Amniotic epithelial cell (primary cell): Measurements from ENCODE around the gene MSANTD7.
"Not testable (repeated sequence)": the region's sequence is repeated elsewhere in the genome, so short reads cannot be mapped to it uniquely, and the experiment has no call there.

Source experiments
- DNase-seq: peaks from one replicate; pipeline ENCODE4 v3.0.0-alpha.2; 2010; ENCODE audit warnings: low read depth

Gene MSANTD7

DNA sequence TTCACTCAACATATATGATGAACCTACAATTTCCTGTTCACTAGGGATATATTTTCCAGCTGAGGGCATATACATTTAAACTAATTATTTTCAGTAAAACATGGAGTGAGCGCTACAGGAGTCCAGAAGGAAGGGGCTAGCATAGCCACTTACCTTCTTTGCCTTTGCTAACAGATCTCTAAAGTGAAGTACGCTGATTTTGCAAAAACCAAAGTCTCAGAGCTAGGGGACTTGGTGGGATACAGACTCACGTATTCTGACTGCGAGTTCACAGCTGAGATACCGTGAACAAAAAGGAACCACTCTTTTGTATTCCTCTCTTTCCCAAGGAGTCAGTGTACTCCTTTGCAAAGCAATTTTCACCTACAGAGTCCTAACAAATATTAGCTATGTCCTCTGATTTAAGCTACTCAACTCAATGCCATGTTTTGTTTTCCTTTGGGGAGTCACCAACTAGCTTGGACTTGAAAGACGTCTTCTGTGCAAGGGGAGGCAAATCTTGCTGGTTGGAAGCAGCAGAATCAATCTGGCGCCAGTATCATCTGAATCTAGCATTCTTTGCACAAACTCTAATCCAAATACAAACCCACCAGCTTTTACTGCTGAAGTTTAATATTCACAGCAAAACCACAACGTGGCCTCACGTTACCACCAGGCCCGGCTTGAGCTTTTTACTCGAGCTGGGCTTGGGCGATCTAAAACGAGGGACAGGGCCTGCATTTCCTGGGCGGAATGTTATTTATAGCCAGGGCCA lies 926 bp upstream of the MSANTD7 start:
- no peak for DNase-seq

DNA sequence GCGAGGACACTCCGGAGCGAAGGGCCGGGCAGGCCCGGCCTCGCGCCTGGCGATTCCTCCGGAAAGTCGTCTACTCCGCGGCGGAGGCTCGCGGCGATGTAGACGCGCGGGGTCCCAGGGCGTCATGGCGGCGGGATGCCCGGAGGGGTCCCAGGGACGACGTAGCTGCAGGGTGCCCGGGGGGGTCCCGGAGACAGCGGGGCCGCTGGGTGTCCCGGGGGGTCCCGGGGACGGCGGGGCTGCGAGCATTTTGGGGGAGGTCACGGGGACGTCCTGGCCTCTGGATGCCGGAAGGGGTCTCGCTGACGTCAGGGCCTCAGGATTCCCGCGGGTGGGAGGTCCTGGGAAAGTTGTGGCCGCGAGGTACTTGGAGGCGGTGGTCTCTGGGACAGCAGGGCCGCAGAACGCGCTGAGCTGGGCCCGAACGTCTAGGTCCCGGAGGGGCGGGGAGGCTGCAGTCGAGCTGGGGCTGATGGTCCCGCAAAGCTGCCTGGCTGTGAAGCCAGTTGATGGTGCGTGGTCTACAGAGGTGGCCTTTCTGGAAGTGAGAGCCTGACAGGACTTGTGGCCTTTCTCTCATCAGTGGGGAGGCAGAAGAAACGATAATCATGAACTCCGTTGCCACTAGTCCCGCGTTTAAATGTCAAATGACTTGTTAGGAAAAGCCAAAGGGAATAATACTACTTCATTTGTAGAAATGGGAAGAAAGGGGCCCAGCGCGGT lies 637 bp downstream of the MSANTD7 start:
- DNase-seq = no peak

DNA sequence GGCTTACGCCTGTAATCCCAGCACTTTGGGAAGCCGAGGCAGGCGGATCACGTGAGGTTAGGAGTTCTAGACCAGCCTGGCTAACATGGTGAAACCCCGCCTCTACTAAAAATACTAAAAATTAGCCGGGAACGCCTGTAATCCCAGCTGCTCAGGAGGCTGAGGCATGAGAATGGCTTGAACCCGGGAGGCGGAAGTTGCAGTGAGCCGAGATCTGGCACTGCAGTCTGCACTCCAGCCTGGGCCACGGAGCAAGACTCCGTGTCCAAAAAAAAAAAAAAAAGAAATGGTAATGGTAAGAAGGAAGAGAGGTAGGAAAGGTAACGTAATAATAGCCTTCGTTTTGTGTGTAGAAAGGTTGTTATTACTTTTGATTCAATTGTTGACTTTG lies 1.2 kb downstream of the MSANTD7 start:
- no peak for DNase-seq

DNA sequence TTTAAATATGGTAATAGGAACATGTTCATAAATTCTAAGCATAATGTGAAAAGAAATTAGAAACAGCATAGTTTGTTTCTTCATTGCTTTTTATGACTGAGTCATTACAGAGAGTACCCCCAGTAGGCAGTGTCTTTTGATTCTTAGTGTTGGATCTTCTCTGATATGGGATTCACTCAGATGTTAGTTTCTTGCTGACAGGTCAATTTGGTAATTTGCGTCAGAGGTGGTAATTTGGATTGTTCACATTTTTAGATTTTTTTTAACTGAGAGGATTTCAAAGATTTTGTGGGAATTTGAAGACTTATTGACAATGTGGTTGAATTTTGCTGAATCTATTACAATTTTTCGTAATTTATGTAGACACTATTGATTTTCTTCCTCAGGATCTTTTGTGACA lies 2.1 kb downstream of the MSANTD7 start:
- DNase-seq = no peak

DNA sequence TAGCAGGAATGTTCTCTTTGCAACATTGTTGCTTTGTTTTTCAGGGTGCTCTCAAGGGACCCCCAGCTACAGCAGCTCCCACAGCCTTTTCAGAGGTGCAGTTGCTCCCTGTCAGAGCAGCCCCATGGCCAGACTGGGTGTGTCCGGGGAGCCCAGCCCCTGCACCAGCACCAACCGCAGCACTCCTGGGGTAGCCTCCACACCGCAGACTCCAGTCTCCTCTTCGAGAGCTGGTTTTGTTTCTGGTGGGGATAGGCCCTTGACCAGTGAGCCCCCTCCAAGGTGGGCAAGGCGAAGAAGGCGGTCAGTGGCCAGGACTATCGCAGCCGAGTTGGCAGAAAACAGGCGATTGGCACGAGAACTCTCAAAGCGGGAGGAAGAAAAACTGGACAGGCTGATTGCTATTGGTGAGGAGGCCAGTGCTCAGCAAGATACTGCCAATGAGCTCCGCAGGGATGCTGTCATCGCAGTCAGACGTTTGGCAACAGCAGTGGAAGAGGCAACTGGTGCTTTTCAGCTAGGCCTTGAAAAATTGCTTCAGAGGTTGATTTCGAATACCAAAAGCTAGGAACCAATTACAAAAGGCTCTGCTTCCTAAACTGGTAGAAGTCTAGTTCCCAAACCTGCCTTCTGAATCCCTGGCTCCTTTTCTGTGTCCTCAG lies 5.4 kb downstream of the MSANTD7 start:
- DNase-seq = no peak

DNA sequence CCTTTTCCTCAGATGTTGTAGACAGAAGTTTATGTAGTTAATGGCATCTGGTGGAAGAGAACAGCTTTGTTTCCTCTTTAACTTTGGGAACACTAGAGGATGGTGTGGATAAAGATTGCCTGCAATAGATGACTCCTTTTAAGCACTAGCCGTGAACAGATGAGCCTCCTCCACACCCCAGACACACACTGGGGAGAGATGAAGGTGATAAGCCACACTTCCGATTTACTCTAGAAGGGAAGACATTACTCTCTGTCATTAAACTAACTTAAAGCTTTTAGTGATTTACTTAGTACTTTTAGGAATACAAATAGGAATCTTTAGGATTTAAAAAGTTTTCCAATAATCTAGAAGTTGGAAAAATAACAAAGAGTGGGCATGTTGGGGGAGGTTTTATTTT lies 6.8 kb downstream of the MSANTD7 start:
- no peak for DNase-seq

DNA sequence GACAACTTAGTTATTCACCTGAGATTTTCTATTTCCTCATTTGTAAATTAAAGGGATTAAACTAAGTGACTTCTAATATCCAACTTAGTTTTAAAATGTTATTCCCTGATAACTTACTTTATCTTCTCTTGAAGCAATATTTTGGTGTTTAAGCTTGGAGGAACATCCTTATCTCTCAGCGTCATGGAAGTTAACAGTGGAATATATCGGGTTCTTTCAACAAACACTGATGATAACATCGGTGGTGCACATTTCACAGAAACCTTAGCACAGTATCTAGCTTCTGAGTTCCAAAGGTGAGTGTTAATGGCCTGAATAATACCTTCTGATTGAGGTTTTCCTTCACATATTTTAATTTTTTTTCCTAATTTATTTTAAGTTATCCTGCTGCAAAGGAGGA lies 14.1 kb downstream of the MSANTD7 start:
- no peak for DNase-seq

DNA sequence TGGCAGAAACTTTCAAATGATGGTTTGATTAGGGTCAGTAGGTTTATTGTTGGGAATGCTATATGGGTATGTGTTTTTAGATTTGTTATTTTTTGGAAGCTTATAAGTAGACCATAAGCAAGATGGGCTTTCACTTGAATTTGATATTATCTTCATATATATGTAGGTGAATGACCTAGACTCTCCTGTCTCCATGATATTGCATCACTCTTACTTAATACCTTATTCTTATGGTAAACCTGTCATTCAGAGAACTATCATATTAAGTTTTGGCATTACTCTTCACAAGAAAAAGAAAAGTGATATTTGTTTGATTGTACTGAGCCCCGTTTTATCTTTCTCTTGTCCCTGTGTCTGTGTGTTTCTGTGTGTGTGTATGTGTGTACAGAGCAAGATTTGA lies 17.3 kb downstream of the MSANTD7 start:
- no peak for DNase-seq

DNA sequence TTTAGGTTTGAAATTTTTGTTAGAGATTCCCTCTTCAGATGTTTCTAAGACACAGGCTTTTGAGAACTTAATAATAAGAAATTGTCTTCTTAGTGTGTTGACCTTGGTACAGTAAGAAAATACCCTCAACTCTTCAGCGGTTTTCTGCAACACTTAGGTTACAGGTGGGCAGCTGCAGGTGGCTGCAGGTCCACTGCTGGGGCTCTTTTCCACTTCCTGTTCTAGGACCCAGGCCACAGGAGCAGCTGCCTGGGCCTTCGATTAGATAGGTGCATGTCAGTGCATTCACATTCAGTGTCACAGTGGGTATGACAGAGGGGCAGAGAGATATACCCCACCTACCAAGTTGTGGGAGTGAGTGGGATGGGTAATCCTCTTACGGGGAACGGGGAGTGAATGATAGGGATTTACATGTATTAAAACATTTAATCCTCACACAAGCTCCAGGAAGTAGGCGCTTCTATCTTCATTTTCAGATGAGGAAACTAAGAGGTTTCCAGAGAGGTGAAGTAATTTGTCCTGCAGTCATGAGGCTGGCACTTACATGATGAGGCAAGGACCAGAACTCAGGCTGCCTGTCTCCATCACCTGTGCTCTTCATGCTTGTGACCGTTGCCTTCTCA lies 20.3 kb downstream of the MSANTD7 start:
- DNase-seq = no peak

DNA sequence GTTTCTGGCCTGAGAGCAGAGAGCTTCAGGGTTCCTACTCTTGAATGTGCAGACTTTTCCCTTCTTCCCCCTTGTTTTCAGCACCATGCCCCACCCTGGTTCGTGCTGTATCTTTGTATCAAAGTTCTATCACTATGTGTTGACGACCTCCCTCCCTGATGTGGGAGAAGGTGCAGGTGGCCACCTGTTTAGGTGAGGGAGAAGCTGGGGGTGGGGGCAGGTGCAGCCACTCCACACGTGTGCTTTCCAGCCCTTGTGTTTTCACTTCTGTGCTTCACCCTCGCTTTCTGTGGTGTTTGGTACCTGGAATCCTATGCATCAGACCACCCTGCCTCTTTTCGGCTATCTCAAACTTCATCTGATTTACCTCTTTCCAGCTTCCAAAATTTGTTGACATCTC lies 20.9 kb downstream of the MSANTD7 start:
- no peak for DNase-seq

DNA sequence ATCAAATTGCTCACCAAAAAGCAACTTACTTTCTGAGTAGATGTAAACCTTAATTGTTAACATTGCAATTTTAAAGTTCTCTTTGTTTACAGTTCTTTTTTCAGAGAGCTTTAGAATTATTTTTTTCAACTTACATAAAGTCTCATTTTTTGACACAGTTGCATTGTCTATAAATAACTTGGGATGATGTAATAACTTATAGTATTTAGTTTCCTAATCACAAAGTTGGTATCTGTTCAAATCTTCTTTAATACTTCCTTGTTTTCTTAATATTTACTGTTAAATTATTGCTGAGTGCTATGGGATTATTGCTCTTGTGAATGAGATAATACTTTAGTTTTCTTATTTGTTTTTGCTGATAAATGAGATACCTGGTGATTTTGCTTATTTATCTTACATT lies 21.7 kb downstream of the MSANTD7 start:
- DNase-seq = no peak

DNA sequence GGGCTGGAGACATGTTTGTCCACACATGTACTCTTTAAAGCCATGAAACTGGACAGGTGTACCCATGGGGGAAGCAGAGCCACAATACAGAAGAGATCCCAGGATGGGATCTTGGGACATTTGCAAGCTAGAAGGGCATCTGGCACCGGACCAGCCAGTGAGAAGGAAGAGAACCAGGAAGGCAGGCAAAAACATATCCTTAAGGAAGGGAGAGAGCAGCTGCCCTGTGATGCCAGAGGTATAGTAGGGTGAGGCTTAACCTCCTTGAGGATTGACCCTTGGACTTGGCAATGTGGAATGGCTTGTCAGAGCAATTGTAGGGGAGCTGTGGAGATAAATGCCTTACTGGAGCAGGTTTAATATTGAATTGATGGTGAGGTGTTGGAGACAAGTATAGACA lies 22.7 kb downstream of the MSANTD7 start:
- DNase-seq = no peak

DNA sequence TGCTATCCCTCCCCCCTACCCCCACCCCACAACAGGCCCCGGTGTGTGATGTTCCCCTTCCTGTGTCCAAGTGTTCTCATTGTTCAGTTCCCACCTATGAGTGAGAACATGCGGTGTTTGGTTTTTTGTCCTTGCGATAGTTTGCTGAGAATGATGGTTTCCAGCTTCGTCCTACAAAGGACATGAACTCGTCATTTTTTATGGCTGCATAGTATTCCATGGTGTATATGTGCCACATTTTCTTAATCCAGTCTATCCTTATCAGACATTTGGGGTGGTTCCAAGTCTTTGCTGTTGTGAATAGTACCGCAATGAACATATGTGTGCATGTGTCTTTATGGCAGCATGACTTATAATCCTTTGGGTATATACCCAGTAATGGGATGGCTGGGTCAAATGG lies 26.4 kb downstream of the MSANTD7 start:
- not testable (repeated sequence) for DNase-seq

DNA sequence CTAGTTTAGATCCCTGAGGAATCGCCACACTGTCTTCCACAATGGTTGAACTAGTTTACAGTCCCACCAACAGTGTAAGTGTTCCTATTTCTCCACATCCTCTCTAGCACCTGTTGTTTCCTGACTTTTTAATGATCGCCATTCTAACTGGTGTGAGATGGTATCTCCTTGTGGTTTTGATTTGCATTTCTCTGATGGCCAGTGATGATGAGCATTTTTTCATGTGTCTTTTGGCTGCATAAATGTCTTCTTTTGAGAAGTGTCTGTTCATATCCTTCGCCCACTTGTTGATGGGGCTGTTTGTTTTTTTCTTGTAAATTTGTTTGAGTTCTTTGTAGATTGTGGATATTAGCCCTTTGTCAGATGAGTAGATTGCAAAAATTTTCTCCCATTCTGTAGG lies 26.8 kb downstream of the MSANTD7 start:
- DNase-seq = not testable (repeated sequence)

DNA sequence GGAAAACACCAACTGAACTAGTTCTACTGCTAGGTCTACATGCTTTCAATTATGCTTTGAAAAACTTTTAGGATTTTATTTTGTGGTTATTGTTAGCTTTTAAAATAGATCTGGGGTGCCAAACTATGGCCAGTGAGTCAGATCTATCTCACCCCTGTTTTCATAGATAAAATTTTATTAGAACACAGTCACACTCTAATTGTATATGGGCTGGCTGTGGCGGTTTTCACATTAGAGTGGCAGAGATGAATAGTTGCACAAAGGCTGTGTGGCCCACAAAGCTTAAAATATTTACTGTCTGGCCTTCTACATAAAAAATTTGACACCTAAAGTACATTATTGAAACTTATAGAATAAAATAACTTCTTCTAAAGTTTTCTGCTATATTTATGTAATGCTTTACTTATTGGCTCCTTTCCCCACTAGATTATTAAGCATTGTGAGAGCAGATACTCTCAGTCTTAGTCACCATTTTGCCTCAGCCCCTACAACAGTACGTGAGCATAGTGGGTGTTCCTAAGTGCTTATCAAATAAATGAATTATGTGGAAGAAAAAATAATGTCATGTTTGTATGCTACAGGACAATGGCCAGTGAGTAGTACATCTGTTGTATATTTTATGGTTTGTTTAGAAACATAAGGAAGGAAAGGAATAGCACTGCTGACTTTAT lies 35.1 kb downstream of the MSANTD7 start:
- peak; percentile 67 for DNase-seq

DNA sequence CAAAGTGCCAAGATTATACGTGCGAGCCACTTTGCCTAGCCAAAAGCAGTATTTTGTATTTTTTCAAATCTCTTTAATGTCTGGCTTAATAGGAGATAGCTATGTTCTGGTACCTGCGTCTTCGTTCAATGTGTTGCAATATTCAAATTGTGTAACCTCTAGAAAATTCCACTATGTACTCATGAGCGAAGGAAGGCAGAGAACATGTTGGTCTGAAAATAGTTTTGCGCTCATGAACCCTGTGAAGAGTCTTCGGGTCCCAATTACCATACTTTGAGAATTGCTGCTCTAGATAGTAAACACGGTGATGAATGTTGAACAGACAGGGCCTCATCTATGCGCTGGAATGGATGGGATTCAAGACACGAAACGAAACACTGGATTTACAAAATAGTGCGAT lies 37.8 kb downstream of the MSANTD7 start:
- DNase-seq = peak; percentile 82

DNA sequence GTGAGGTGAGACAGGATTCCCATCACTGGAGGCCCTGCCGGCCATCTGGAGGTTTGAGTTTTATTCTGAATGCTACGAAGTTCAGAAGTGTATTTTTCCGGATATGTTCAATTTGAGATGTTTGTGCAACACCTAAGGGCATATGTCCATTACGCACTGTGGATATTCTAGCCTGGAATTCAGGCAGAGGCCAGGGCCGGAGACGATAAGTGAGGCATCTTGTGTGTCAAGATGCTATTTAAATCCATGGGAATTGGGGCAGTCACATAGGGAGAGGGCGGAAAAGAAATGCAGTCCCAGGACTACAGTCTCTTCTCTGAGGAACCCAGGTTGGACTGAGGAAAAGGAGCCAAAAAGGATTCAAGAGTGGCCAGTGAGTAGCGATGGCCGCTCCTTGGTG lies 38.7 kb downstream of the MSANTD7 start:
- DNase-seq = no peak

DNA sequence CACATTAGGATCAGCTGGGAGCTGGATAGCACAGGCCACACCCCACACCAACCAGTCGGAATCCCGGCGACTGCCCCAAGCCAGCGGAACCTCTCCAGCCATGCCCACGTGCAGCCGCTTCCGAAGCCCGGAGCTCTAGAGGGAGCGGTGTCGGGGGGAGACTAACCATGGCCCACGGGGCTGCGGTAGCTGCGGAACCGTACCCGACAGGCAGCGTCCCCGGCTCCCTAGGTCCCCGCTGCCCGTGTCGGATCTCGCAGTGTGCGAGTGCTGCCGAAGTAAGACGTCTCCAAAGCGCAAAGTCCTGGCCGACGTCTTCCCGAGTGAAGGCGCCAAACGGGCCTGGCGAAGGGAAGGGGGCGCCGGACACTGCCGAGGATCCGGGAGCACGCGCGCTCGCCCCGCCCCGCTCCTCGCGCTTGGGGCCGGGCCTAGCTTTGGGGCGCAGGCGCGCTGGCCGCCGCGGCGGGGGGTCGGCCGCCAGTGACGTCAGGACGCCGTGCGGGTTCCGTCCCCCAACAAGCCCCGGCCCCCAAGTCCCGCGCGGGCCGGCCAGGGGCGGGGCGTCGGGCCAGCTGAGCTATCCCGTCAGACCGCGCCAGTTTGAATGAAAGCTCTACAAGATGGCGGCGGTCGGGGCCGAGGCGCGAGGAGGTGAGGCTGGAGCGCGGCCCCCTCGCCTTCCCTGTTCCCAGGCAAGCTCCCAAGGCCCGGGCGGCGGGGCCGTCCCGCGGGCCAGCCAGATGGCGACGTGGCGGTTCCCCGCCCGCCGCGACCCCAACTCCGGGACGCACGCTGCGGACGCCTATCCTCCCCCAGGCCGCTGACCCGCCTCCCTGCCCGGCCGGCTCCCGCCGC lies 40.4 kb downstream of the MSANTD7 start, which contains the start of gene SUV39H2:
Gene SUV39H2 (plus strand): TSS at position 601 of the 858 bp plus-strand sequence. CDS start 23 bp downstream, at position 624.
- DNase-seq = peak; percentile 88

DNA sequence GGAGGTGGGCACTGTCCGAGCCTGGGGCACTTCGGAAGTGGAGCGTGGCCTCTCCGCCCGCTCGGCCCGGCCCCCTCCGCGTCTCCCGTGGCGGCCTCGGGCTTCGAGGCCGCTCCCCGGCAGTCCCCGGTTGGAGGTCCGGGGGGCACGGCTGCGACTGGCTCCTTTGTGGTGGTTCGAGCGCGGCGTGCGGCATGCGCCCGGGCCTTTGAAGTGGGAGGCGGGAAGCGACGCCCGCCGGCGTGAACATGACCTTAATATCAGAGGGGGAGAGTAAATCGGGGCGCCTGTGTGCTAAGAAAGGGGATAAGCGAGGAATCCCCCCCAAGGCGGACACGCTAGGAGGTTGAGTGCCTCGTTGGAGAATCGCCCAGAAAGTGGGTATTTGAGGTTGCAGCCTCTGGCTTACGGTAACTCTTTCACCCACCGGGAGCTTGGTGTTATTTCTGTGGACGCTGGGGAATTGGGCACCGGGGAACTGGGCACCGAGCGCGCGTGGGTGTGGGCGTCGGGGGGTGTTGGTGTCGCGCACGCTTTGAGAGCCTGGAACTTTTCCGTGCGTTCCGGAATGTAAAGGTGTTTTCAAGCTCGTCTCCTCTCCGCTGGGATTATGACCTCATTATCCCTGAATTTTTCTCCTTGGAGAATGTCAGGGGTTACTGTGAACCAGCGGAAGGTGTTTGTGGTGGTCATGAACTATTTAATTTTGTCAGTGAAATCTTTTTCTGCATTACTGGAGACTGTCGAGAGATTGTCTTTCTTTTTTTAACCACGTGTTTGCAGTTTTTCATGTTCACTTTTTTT lies 41.2 kb downstream of the MSANTD7 start:
- no peak for DNase-seq

DNA sequence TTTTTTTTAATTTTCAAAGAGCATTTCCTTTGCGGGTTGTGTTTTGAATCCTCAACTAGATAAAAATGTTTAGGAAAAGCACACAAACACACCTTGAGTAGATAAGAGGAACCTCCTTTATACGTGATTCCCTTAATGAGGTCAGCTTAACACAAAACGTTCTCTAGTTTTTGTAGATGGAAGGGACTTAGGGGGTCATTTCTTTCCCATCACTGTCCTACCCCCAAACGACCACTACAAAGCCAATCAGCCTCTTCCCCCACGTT lies 41.8 kb downstream of the MSANTD7 start:
- DNase-seq = no peak

DNA sequence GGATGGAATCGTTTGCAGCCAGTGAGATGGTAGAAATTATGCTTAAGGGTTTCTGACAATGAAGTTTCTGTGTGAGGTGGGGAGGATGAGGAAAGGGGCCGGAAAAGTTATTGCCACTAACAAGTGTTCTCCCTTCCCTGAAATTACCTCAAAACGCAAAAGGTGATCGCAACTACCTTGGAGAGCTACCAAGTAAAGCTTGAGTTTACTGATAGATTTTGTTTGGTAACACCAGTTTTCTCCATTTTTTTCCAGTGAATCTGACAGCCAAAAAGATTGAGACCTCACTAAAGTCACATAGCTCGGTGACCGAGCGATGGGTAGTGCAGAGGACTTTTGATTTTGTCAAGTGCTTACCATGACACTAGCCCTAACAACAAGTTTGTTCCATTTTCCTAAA lies 42.1 kb downstream of the MSANTD7 start:
- peak; percentile 7 for DNase-seq
